Measurements from ENCODE around the gene RLN3.
A peak's percentile ranks its signal among the peaks of the same experiment; 100 is the strongest.

GRCh38 chr19:14061751-14062557 is 34.0 kb downstream of the RLN3 start, which contains the start of gene PALM3:
- TF ChIP-seq CTCF (IDR thresholded peaks at IDR 0.05) (peak in 3 of 7 experiments; percentile 11 to 30 (median 25)), POLR2A (IDR thresholded peaks at IDR 0.05) (peak; percentile 28 to 71 (median 68))

Data from body of pancreas (tissue), 4 donors.